AG09309 (cell line): ENCODE results near the gene MEGF11.

Source experiments
- DNase-seq: peaks from one replicate; pipeline ENCODE4 v3.0.0-alpha.2; 2010; ENCODE audit warnings: low read depth
- H3K4me3 ChIP-seq: 2 replicates; pipeline ENCODE4 v1.5.1; 2011; ENCODE audit warnings: mild to moderate bottlenecking, low read depth, low read length, moderate library complexity; ENCODE audit not compliant: control insufficient read depth
- CTCF ChIP-seq: IDR thresholded peaks from 2 replicates; pipeline ENCODE4 v1.5.1; 2011; ENCODE audit warnings: mild to moderate bottlenecking, low read depth, low read length, inconsistent platforms; ENCODE audit not compliant: insufficient read depth, control insufficient read depth; ENCODE audit errors: missing control alignments

The MEGF11 gene

GRCh38 chr15:65929573-65929972, 324.0 kb downstream of the MEGF11 start:
- TF ChIP-seq CTCF, result no peak
- DNase-seq, result no peak

GRCh38 chr15:65927545-65927944, 326.0 kb downstream of the MEGF11 start:
- no peak for DNase-seq
- no peak overlapping the region for H3K4me3 ChIP-seq
- peak; percentile 11 for TF ChIP-seq CTCF

More at GRCh38 chr15:65929573-65929972, 324.0 kb downstream of the MEGF11 start:
- H3K4me3 ChIP-seq, result no peak overlapping the region

GRCh38 chr15:65926899-65927298, 326.7 kb downstream of the MEGF11 start:
- no peak overlapping the region for H3K4me3 ChIP-seq
- no peak for TF ChIP-seq CTCF
- no peak for DNase-seq

GRCh38 chr15:65926459-65926858, 327.1 kb downstream of the MEGF11 start:
- no peak for TF ChIP-seq CTCF
- H3K4me3 ChIP-seq, result no peak overlapping the region
- no peak for DNase-seq

DNA sequence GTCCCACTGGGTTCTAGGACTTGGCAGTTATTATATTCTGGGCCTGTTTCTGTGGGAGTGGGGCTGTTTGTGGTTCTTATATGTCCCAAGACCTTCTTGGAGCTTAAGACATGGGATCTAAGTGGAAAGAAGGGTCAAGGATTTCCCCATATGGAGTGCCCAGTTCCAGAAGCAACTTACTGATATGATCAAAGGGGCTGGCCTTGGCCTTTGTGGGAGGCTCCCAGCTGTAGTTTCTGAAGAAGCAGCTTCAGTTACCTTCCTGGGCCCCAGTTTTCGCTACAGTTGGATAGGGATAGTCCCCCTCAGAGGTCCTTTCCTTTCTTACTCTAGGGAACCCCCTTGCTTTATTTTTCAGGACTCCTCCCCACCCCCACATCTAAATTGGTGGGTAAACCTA, 328.2 kb downstream of the MEGF11 start:
- no peak for DNase-seq
- H3K4me3 ChIP-seq, result no peak overlapping the region
- TF ChIP-seq CTCF, result no peak

GRCh38 chr15:65924004-65924403, 329.5 kb downstream of the MEGF11 start:
- DNase-seq, result no peak
- H3K4me3 ChIP-seq, result no peak overlapping the region
- TF ChIP-seq CTCF, result no peak

DNA sequence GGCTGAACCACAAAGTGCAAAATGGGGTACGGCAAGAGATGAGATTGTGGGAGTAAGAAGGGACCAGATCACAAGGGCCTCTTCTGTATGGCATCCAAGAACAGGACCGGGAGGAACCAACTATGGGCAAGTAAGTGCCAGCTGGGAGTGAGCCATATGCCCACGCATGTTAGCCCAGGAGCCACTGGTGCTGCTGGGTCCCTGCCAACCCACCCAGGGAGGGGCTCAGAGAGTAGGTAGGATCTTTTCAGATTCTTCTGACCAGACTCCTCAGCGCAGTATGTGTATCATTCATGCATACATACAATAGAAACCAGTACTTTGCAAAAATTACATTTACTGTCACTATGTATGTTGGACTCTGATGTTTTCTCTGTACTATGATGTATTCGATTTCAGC, 330.3 kb downstream of the MEGF11 start:
- TF ChIP-seq CTCF, result no peak
- no peak for DNase-seq
- H3K4me3 ChIP-seq, result no peak overlapping the region
